Upper lobe of right lung (tissue), 1 donor: Measurements from ENCODE around the gene GJD4. TPM values are rescaled to one million over a fixed set of nuclear protein-coding genes. Genes with fewer than 3 reads are reported as not detected.

Source experiments
- ATAC-seq: fragments of 200-7000 bp; cut with Tn5 transposase; one replicate; pipeline ENCODE4 v1.9.1; 2020; ENCODE audit warnings: mild to moderate bottlenecking, moderate library complexity
- DNase-seq: peaks from one replicate; pipeline ENCODE4 v3.0.0-alpha.2; 2020
- H3K27ac ChIP-seq: fragments of 200-600 bp; one replicate; pipeline ENCODE4 v1.8.0; 2022
- H3K27me3 ChIP-seq: fragments of 200-600 bp; one replicate; pipeline ENCODE4 v1.8.0; 2022; ENCODE audit warnings: mild to moderate bottlenecking
- H3K36me3 ChIP-seq: fragments of 200-600 bp; one replicate; pipeline ENCODE4 v1.8.0; 2022
- H3K4me1 ChIP-seq: fragments of 200-600 bp; one replicate; pipeline ENCODE4 v1.8.0; 2022
- H3K4me3 ChIP-seq: fragments of 200-600 bp; one replicate; pipeline ENCODE4 v1.8.0; 2022; ENCODE audit warnings: mild to moderate bottlenecking
- H3K9me3 ChIP-seq: fragments of 200-600 bp; one replicate; pipeline ENCODE4 v1.8.0; 2022
- intact Hi-C: fragments of 100-400 bp; cut with DNase I; formaldehyde crosslinking; loops from one replicate; pipeline ENCODE4 v1.11.0; 2022
- total RNA-seq: library from RNA; stranded (reverse); fragmentation: NEBNext Ultra II Directional; extraction: Animal tissue kit (Norgen Biotek cat#: 25700); gene quantifications from one replicate; pipeline ENCODE4 v1.2.1, GENCODE V29; 2021
- TF ChIP-seq, protein P1 (sequence below): fragments of 200-600 bp; IDR thresholded peaks from one replicate; pipeline ENCODE4 v1.8.0; 2022; ENCODE audit warnings: antibody characterized with exemption
- donor health status: DM: no; HTN: yes; CAD: no; lungs with severe emphysema.

The GJD4 gene
- total RNA-seq, 1 donor from 2014 or later = not detected

DNA sequence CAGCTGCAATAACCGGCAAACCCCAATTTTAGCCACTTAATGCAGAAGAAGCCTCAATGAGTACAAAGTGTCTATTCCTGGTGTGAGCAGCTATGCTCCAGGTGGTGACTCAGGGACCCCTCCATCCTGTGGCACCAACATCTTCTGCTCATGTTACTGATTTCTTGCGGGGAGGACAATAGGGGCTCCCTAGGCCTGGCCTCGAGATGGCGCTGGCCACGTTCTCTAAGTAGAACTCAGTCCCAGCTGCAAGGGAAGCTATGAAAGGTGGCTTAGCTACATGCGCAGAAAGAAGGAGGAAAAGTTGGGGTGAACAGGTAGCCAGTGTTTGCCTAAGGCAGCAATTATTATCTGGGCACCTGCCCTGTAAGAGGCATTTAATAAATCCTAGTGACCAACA lies 6.6 kb downstream of the GJD4 start:
- ATAC-seq (no peak), DNase-seq (no peak)
- Histone ChIP-seq H3K27ac (no peak overlapping the region), H3K9me3 (no peaks in the 10 kb centered on the region), H3K4me1 (no peaks in the 10 kb centered on the region), H3K36me3 (no peaks in the 10 kb centered on the region), H3K27me3 (peaks cover 25% of the 10 kb centered on the region), H3K4me3 (no peak overlapping the region)
- TF ChIP-seq, protein P1, sequence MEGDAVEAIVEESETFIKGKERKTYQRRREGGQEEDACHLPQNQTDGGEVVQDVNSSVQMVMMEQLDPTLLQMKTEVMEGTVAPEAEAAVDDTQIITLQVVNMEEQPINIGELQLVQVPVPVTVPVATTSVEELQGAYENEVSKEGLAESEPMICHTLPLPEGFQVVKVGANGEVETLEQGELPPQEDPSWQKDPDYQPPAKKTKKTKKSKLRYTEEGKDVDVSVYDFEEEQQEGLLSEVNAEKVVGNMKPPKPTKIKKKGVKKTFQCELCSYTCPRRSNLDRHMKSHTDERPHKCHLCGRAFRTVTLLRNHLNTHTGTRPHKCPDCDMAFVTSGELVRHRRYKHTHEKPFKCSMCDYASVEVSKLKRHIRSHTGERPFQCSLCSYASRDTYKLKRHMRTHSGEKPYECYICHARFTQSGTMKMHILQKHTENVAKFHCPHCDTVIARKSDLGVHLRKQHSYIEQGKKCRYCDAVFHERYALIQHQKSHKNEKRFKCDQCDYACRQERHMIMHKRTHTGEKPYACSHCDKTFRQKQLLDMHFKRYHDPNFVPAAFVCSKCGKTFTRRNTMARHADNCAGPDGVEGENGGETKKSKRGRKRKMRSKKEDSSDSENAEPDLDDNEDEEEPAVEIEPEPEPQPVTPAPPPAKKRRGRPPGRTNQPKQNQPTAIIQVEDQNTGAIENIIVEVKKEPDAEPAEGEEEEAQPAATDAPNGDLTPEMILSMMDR = no peak
- intact Hi-C loops = no loop called here

DNA sequence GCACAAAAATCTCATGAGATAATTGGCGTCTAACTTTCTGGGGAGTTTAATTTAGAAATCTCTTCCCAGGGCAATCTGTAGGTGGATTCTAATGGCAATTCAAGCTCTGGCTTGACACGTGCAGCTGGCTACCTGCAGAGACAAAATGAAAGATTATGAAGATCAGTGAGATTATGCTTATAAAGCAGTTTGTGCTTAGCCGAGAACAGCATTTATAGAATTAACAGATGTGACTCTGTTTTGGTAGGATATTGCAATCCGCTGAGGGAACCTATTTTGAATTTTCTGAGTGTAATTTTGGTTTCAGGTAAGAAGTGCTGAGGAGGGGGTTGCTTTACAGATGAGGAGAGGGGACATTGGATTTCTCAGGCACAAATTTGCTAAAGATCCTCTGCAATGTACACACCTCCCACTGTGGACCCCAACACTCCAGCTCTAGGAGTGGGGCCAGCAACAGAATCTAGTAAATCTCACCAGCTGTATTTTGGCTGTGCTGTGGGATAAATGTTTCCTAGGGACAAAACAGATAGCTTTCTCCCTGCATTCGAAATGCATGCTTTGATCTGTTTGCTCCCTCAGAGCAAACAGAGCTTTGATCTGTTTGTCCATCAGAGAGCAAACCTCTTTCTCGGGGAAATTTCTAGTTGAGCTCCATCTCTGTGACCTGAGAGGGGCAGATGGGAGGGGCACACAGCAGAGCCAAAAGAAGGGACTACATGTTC lies 7.4 kb downstream of the GJD4 start:
- Histone ChIP-seq H3K9me3 (no peaks in the 10 kb centered on the region), H3K4me1 (no peaks in the 10 kb centered on the region), H3K27ac (no peak overlapping the region), H3K27me3 (peaks cover 20% of the 10 kb centered on the region), H3K36me3 (no peaks in the 10 kb centered on the region), H3K4me3 (no peak overlapping the region)
- no peak for DNase-seq
- ATAC-seq = no peak
- TF ChIP-seq, protein P1 = no peak
- intact Hi-C loops = no loop called here

DNA sequence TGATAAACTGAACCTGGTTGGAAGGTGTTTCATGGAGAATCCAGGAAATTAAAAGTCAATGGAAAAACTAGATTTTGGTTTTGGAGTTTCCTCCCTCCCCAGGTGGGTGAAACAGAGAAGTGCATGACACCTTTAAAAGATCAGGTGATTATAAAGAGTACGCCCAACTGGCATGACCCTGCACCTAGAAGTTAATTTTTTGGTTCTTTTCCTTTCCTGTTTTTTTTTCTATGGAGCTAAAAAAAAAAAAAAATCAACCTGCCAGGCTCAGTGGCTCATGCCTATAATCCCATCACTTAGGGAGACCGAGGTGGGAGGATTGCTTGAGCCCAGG lies 7.9 kb downstream of the GJD4 start:
- intact Hi-C loops = no loop called here
- H3K27me3 ChIP-seq = peaks cover 14% of the 10 kb centered on the region
- H3K27ac ChIP-seq = no peak overlapping the region
- ATAC-seq (no peak), DNase-seq (no peak)
- TF ChIP-seq, protein P1 = no peak
- no peaks in the 10 kb centered on the region for H3K9me3 ChIP-seq
- no peaks in the 10 kb centered on the region for H3K4me1 ChIP-seq
- no peaks in the 10 kb centered on the region for H3K36me3 ChIP-seq
- H3K4me3 ChIP-seq = no peak overlapping the region

DNA sequence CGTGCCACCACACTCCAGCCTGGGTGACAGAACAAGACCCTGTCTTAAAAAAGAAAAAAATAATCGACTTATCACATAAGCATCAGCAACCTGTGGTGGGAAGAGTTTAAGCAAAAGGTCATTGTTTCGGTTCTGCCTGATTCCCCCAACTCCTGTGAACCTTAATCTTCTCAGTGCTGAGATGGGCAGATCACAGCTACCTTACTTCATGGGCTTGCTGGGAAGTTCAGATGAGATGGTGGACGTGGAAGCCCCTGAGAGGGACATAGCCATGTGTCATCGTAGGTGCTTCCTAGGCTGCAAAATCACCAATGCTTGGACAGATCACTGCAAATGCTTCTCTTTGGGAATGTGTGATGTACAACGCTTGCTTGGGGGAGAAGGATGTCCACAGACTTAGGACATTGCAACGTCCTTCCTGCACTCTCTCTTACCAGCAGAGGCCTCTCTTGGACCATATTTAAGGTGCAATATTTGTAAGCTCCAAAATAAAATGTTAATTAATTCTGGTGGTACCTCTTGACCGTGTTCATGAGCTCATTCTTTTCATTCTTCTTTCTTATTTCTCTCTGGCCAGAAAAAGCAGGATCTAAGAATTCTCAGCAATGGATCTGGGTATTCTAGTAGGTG lies 8.6 kb downstream of the GJD4 start:
- no peaks in the 10 kb centered on the region for H3K9me3 ChIP-seq
- H3K4me1 ChIP-seq = no peaks in the 10 kb centered on the region
- intact Hi-C loops = no loop called here
- TF ChIP-seq, protein P1 = peak; percentile 37
- no peak overlapping the region for H3K4me3 ChIP-seq
- DNase-seq = no peak
- peaks cover 8% of the 10 kb centered on the region for H3K27me3 ChIP-seq
- H3K36me3 ChIP-seq = no peaks in the 10 kb centered on the region
- peak; percentile 48 for ATAC-seq
- H3K27ac ChIP-seq = no peak overlapping the region

DNA sequence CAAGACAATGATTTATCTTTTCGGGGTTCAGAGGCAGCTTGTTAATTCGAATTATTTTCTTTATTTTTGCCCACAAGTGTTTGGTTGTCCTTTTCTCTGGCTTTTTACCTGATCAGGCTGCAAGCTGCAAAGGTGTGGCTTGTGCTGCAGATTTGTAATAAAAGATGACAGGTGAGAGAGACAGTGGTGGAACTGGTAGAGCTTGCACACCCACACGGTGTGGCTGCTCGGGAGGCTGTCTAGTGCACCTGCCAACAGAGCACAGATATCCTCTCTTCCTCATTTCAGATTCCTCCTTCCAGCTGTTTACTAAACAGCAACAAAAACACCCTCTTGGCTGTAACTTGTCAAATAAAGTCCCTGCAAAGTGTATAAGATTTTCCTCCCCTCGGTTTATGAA lies 9.2 kb downstream of the GJD4 start:
- H3K9me3 ChIP-seq = no peaks in the 10 kb centered on the region
- H3K27ac ChIP-seq = no peak overlapping the region
- no peak for ATAC-seq
- H3K4me3 ChIP-seq = no peak overlapping the region
- H3K27me3 ChIP-seq = peaks cover 4% of the 10 kb centered on the region
- no peaks in the 10 kb centered on the region for H3K36me3 ChIP-seq
- no peaks in the 10 kb centered on the region for H3K4me1 ChIP-seq
- no peak for DNase-seq
- TF ChIP-seq, protein P1 = no peak
- intact Hi-C loops = no loop called here
